22Rv1 (cell line): ENCODE data around the gene ZNF174.

Experiments used
- CTCF ChIP-seq: fragments of 450-650 bp; IDR thresholded peaks from 2 replicates; pipeline ENCODE4 v1.5.1; 2017; ENCODE audit warnings: mild to moderate bottlenecking
- ZFX ChIP-seq: fragments of 450-650 bp; IDR thresholded peaks from 2 replicates; pipeline ENCODE4 v1.6.1; 2017; ENCODE audit warnings: antibody characterized with exemption, borderline replicate concordance

- no peak for TF ChIP-seq CTCF
- no peak for TF ChIP-seq ZFX
These were observed at the start of gene ZNF174, which contains the start of gene ZSCAN32 for GRCh38 chr16:3400779-3401688.
